Measurements from ENCODE around the gene OLFM1. TPM values are rescaled to one million over a fixed set of nuclear protein-coding genes. Genes with fewer than 3 reads are reported as not detected.

The OLFM1 gene
- total RNA-seq, 1 experiment from 2014 or later, result 3.5 TPM

GRCh38 chr9:135169709-135170226, 82.3 kb downstream of the OLFM1 start:
- ATAC-seq (no peak), DNase-seq (ENCODE audit: low read depth, low spot score) (no peak)
- Histone ChIP-seq H3K9ac (ENCODE audit: low read length) (no peak overlapping the region), H3K27me3 (ENCODE audit: insufficient read depth, low read length) (peaks cover 36% of the 10 kb centered on the region; the same call in 1 of the 2 replicates), H3K9me3 (ENCODE audit: control insufficient read depth in 1 of 2, insufficient read depth in 1 of 2, low read depth in 1 of 2, low read length in 2 of 2) (no peaks in the 10 kb centered on the region), H3K79me2 (ENCODE audit: insufficient read depth, low read length) (no peaks in the 10 kb centered on the region), H3K4me1 (ENCODE audit: control insufficient read depth in 1 of 2, insufficient read depth in 2 of 2, low read length in 2 of 2) (peaks cover 2 to 10% of the 10 kb centered on the region in 2 experiments; a peak in 2 of 4 replicates), H3K4me2 (ENCODE audit: low read length) (no peak overlapping the region), H3K4me3 (replicated peaks in 1 of 2; ENCODE audit: low read depth in 1 of 2, low read length in 2 of 2) (no peak overlapping the region), H3K9me2 (ENCODE audit: insufficient read depth) (no peaks in the 10 kb centered on the region), H4K20me1 (ENCODE audit: insufficient read depth) (no peaks in the 10 kb centered on the region), H3K27ac (ENCODE audit: low read depth, low read length) (no peak overlapping the region), H3K36me3 (ENCODE audit: control insufficient read depth in 1 of 2, insufficient read depth in 2 of 2, low read length in 2 of 2) (no peaks in the 10 kb centered on the region), H2AFZ (ENCODE audit: low read depth, low read length, poor library complexity, severe bottlenecking) (no peak overlapping the region)
- intact Hi-C loops (cut with micrococcal nuclease), result no loop called here
- ChIA-PET POLR2A (no interaction called here), RAD21 (ENCODE audit: low non-redundant PET in 1 of 2, low total read pairs in 2 of 2, uncharacterized antibody in 2 of 2, unreplicated experiment in 2 of 2) (no interaction called here), CTCF (interaction anchor here (0.9 kb wide), 1 partner anchor 18 kb away, joined by 3 read pairs; no protein-coding TSS in a partner anchor)
- no TSS peak for BruUV-seq (replicated peaks)
- TF ChIP-seq SRF (IDR thresholded peaks at IDR 0.05; ENCODE audit: low read depth) (no peak), EZH2 (IDR thresholded peaks at IDR 0.05) (no peak), JUND (IDR thresholded peaks at IDR 0.05) (no peak), ZNF274 (IDR thresholded peaks at IDR 0.05; ENCODE audit: low read depth, low read length) (no peak), FOSL1 (IDR thresholded peaks at IDR 0.05; ENCODE audit: low read depth) (no peak)

GRCh38 chr9:135170535-135170934, 83.1 kb downstream of the OLFM1 start:
- Histone ChIP-seq H3K4me2 (ENCODE audit: low read length) (no peak overlapping the region), H3K27me3 (ENCODE audit: insufficient read depth, low read length) (peaks cover 33% of the 10 kb centered on the region; the same call in 1 of the 2 replicates), H3K4me3 (replicated peaks in 1 of 2; ENCODE audit: low read depth in 1 of 2, low read length in 2 of 2) (no peak overlapping the region), H2AFZ (ENCODE audit: low read depth, low read length, poor library complexity, severe bottlenecking) (no peak overlapping the region), H4K20me1 (ENCODE audit: insufficient read depth) (no peaks in the 10 kb centered on the region), H3K9me2 (ENCODE audit: insufficient read depth) (no peaks in the 10 kb centered on the region), H3K79me2 (ENCODE audit: insufficient read depth, low read length) (no peaks in the 10 kb centered on the region), H3K9ac (ENCODE audit: low read length) (no peak overlapping the region), H3K4me1 (ENCODE audit: control insufficient read depth in 1 of 2, insufficient read depth in 2 of 2, low read length in 2 of 2) (peaks cover 2 to 10% of the 10 kb centered on the region in 2 experiments; a peak in 2 of 4 replicates), H3K27ac (ENCODE audit: low read depth, low read length) (no peak overlapping the region), H3K9me3 (ENCODE audit: control insufficient read depth in 1 of 2, insufficient read depth in 1 of 2, low read depth in 1 of 2, low read length in 2 of 2) (no peaks in the 10 kb centered on the region), H3K36me3 (ENCODE audit: control insufficient read depth in 1 of 2, insufficient read depth in 2 of 2, low read length in 2 of 2) (no peaks in the 10 kb centered on the region)
- ChIA-PET RAD21 (ENCODE audit: low non-redundant PET in 1 of 2, low total read pairs in 2 of 2, uncharacterized antibody in 2 of 2, unreplicated experiment in 2 of 2) (no interaction called here), POLR2A (no interaction called here), CTCF (no interaction called here)
- DNase-seq (ENCODE audit: low read depth, low spot score) (no peak), ATAC-seq (no peak)
- intact Hi-C loops (cut with micrococcal nuclease), result no loop called here
- BruUV-seq (replicated peaks), result no TSS peak
- TF ChIP-seq SP1 (IDR thresholded peaks at IDR 0.05; ENCODE audit: low read depth), result no peak
- TF ChIP-seq TCF7L2 (IDR thresholded peaks at IDR 0.05; ENCODE audit: borderline replicate concordance, extremely low read depth, insufficient read depth, insufficient read length), result no peak
- no peak for TF ChIP-seq EZH2phosphoT487 (IDR thresholded peaks at IDR 0.05; ENCODE audit: borderline replicate concordance)
- no peak for TF ChIP-seq POLR2A (IDR thresholded peaks at IDR 0.05; ENCODE audit: borderline replicate concordance, extremely low read depth, insufficient read depth, insufficient read length)
- TF ChIP-seq JUND (IDR thresholded peaks at IDR 0.05), result no peak
- TF ChIP-seq POLR2AphosphoS5 (IDR thresholded peaks at IDR 0.05; ENCODE audit: low read depth, low read length), result no peak
- no peak for TF ChIP-seq ZFX (IDR thresholded peaks at IDR 0.05)
- TF ChIP-seq ZNF274 (IDR thresholded peaks at IDR 0.05; ENCODE audit: low read depth, low read length), result no peak
- TF ChIP-seq YY1 (IDR thresholded peaks at IDR 0.05; ENCODE audit: extremely low read depth, insufficient replicate concordance, low read depth, low read length), result no peak
- no peak for TF ChIP-seq CTCF (IDR thresholded peaks at IDR 0.05 in 2 of 3, conservative IDR thresholded peaks at IDR 0.05 in 1 of 3; ENCODE audit: borderline replicate concordance in 1 of 3, insufficient read depth in 1 of 3, low read depth in 2 of 3, low read length in 2 of 3)
- TF ChIP-seq ATF3 (IDR thresholded peaks at IDR 0.05), result no peak
- no peak for TF ChIP-seq CBX3 (IDR thresholded peaks at IDR 0.05; ENCODE audit: low read depth)
- TF ChIP-seq SIN3A (IDR thresholded peaks at IDR 0.05; ENCODE audit: low read depth), result no peak
- no peak for TF ChIP-seq FOSL1 (IDR thresholded peaks at IDR 0.05; ENCODE audit: low read depth)
- no peak for TF ChIP-seq ELF1 (IDR thresholded peaks at IDR 0.05; ENCODE audit: borderline replicate concordance, low read depth)
- TF ChIP-seq ZBTB33 (IDR thresholded peaks at IDR 0.05; ENCODE audit: extremely low read depth, insufficient replicate concordance, low read length), result no peak
